ENCODE data around the gene FADS6. TPM values are rescaled to one million over a fixed set of nuclear protein-coding genes. Genes with fewer than 3 reads are reported as not detected.
"Not testable (repeated sequence)": the region's sequence is repeated elsewhere in the genome, so short reads cannot be mapped to it uniquely, and the experiment has no call there.

FADS6 gene
- total RNA-seq, 1 donor from 2014 or later = 0.19 TPM

DNA sequence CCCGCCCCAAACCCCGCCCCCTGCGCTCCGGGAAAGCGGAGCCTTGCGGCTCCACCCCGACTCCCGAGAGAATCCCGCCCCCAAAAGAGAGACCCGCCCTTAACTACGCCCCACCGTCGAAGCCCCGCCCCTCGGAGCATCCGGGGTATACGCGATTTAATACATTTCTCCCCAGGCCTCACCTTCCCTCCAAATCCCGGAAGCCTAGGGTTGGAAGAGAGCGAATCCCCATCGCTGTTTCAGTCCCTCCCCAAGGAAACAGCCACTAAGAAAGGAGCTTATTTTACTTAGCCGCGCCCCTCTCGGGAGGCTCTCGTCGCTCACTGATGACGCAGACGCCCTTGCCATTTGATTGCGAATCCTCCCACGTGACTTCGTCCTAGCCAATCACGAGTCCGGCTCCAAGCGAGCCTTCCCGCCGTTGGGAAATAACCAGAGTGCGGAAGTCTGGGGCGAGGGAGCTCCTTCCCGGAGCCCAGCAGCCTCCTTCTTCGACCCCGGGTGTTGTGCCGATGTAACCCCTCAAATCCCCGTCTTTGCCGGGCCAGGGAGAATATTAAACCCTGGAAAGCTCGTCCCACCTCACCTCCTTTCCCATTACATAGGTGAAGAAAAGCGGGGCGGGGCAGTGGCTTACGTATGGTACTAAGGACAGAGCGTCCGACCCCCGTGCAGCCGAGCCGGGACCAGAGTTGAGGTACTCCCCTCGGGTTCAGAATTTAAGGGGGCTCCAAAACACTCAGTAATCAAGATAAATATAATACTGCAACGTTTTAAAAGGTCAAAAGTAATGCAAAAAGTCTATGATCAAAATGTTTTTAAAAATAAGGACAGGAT, 20.2 kb downstream of the FADS6 start:
- DNase-seq (ENCODE audit: missing footprints) (peak; percentile 100), ATAC-seq (peak; percentile 95)
- intact Hi-C loops (cut with DNase I) = loop anchor here (5.0 kb wide), 1 partner anchor 96 kb away; the partner anchor contains the start of gene NAT9

DNA sequence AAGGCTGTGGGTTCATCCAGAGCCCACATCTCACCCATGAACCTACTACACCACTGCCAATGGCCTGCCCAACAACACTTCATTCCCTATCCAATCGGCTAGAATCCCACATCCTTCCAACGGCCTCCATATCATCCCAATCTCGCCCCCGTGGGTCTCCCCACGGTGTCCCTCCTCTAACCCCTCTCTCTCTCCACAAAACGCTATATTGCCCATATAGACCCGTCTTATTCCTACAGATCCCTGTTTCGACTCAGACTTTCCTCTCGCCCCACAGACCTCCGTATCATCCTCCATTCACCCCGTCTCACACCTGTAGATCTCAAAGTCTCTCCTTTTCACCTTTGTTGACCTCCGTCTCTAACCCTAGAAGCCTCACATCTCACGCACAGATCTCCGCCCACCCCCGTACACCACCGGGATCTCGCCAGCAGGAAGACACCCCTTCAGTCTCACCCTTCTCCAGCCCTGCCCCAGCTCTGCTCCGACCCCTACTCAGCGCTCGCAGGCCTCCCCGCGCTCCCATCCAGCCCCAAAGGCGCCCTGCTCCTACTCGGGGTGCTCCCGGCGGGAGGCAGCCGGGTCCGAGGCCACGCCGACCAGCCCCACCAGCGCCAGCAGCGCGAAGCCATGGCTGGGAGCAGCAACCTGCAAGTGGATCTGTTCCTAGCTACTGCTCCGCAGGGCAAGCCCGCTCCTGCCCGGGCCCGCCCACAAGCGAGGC, 21.0 kb downstream of the FADS6 start, which contains the start of gene FDXR:
TSS of gene FDXR (minus strand) at position 682 of the 724 bp plus-strand sequence. CDS start at position 632, 50 bp downstream.
- intact Hi-C loops (cut with DNase I) = loop anchor here (5.0 kb wide), 1 partner anchor 95 kb away; the partner anchor contains the start of gene NAT9
- DNase-seq (ENCODE audit: missing footprints) = no peak
- ATAC-seq = no peak

DNA sequence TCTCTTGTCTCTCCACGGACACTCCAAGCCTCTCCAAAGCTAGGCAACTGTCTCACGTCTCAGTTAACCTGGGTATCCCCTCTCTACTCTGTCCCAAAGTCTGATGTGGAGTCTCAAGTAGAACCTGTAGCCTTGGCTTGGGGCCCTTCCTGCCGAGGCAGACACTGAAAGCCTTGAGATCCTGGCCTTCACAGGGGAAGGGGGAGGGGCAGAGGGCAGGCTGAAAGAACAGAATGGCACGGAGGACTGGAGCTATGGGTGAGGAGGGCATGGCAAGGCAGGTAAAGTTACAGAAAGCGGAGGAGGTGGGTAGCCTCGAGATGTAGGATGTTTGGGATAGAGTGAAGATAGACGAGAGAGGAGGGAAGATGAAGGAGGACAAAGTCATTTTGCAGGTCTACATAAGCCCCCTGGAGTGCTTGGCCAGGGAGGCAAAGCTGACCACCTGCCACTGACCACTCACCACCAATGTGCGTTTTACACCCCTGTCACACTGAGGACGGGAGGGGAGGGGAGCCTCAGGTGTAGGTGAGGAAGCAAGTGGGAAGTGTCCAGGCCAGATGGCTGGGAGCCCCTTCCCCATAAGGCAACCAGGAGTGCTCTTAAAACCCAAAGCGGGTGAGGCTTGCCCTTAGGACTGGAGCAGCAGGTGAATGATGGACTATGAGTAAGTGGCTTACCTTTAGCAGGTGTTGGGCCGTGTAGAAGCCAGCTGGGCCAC, 21.9 kb downstream of the FADS6 start:
- intact Hi-C loops (cut with DNase I) = loop anchor here (5.0 kb wide), 1 partner anchor 94 kb away; the partner anchor contains the start of gene NAT9
- DNase-seq (ENCODE audit: missing footprints) (peak; percentile 31), ATAC-seq (no peak)

DNA sequence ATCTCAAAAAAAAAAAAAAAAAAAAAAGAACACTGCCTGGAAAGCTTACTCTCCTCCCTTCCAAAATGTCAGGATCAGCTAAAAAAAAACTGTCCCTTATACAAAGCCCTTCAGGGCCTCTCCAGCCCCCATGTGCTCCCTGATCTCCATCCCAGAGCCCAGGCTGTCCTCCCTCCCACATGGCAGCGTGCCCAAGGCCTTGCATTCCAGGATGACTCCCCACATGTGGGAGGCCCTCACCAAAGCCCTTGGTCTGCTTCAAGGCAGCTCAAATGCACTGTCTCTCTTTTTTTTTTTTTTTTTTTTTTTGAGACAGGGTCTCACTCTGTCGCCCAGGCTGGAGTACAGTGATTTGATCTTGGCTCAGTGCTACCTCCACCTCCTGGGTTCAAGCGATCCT, 22.9 kb downstream of the FADS6 start:
- DNase-seq (ENCODE audit: missing footprints) (peak; percentile 64), ATAC-seq (no peak)
- intact Hi-C loops (cut with DNase I) = loop anchor here (5.0 kb wide), 1 partner anchor 93 kb away; the partner anchor contains the start of gene NAT9

DNA sequence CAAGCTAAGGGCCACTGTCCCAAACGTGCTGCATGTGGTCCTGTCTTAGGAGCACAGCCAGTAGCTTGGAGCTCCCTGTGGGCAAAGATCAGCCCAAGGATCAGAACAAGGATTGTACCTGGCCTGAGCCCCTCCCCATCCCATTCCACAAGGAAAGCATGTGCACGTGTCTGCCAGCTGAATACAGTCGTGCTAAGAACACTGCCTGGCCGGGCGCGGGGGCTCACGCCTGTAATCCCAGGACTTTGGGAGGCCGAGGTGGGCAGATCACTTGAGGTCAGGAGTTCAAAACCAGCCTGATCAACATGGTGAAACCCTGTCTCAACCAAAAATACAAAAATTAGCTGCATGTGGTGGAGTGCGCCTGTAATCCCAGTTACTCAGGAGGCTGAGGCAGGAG, 23.4 kb downstream of the FADS6 start:
- intact Hi-C loops (cut with DNase I) = loop anchor here (5.0 kb wide), 1 partner anchor 93 kb away; the partner anchor contains the start of gene NAT9
- ATAC-seq = not testable (repeated sequence)

DNA sequence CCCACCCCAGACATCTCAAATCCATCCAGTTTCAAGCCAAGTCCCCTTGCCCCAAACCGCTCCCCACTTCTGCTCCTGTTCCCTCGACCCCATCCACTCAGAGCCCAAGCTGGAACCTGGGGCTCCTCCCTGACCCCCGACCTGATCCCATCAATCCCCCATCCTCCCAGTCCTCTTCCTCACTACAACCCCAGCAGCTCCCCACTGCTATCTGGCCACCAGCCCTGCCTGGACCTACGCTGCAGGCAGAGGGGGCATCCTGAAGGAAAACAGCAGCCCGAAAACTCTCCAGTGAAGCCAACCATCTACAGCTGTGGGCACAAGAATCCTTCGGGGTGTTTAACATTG, 24.6 kb downstream of the FADS6 start:
- ATAC-seq = no peak
- DNase-seq (ENCODE audit: missing footprints) = peak; percentile 3
- intact Hi-C loops (cut with DNase I) = no loop called here

More for the DNA sequence above, 23.4 kb downstream of the FADS6 start:
- DNase-seq (ENCODE audit: missing footprints) = not testable (repeated sequence)

DNA sequence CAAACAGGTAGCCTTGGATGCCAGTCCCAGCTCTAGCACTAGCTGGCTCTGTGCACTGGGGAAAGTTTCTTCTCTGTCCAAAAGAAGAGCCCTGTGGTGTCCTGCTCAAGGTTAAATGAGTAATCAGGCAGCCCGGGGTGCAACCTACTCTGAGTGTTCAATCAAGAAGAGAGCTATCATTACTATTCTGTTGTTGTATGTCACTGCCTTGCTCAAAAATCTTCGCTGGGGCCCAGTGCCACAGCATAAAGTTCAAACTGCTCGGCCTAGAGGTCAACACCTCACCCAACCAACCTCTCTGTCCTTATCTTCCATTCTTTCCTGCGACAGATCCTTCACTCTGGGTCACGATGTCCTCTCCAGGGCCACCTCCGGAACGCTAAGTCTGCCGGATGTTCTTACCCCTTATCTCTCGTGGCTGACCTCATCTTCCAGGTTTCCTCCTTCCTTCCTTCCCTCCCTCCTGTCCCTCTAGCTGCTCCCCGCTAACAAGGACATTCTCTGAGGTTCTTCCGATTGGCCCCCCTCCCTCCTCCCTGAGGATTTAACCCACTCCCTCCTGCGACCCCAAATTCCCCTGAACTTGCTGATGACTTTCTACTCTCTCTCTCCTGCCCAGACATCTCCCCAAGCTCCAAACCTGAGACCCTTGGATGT, 25.1 kb downstream of the FADS6 start:
- DNase-seq (ENCODE audit: missing footprints) (peak; percentile 27), ATAC-seq (no peak)
- intact Hi-C loops (cut with DNase I) = no loop called here

DNA sequence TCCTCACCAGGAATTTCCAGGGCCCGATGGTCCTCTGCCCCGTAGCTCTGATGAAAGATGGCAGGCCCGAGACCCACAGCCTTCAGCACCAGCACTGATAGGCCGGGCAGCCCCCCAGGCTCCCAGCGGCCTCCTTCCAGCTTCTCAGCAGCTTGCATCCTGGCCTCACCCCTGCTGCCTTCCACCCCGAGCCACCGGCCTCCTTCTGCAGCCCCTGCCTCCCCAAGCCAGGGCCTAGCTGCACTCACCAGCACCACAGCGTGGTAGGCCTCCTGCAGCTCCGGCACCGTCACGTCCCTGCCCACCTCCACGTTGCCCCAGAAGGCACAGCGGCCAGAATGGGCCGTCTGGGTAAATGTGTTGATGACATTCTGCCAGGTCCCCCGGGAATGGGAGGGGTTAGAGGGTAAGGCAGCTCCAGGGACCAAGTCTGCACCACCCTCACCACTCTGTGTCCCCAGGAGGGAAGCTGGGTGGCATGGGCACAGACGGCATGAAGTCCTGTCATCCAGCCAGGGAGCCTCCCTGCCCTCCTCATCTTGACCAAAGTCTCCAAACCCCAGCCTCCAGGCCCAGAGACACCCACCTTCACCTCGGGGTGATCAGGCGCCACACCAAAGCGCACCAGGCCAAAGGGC, 27.1 kb downstream of the FADS6 start:
- intact Hi-C loops (cut with DNase I) = no loop called here
- DNase-seq (ENCODE audit: missing footprints) = peak; percentile 50
- ATAC-seq = no peak

DNA sequence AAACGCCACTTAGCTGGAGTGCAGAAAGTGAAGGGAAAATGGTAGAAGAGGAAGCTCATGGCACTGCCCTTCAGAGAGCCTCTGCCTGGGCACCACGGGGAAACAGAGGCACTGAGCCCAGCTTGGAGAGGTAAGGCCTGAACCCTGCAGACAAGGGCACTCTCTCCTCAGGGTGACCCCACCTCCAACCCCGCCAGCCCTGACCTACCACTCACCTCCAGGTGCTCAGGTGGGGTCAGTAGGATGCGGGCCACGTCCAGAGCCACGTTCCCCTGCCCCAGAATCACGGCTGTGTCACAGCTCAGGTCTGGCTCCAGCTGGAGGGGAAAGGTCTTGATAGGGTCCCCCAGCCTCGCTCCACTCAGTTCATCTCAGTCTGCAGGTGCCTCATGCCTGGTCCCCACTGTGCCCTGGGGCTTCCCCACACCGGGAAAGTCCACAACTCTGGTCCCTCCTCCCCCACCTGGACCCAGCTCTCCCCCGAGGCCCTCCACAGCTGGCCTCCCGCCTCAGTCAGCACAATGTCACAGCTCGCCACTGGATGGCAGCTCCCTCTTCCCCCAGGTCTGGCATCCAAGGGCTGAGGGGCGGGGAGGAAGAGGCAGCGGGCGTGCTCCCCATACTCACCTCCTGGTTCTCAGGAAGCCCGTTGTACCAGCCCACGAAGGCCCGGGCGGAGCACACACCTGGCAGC, 27.8 kb downstream of the FADS6 start:
- intact Hi-C loops (cut with DNase I) = loop anchor here (1.0 kb wide), 1 partner anchor 74 kb away; no protein-coding TSS in a partner anchor
- DNase-seq (ENCODE audit: missing footprints) = peak; percentile 40
- no peak for ATAC-seq

DNA sequence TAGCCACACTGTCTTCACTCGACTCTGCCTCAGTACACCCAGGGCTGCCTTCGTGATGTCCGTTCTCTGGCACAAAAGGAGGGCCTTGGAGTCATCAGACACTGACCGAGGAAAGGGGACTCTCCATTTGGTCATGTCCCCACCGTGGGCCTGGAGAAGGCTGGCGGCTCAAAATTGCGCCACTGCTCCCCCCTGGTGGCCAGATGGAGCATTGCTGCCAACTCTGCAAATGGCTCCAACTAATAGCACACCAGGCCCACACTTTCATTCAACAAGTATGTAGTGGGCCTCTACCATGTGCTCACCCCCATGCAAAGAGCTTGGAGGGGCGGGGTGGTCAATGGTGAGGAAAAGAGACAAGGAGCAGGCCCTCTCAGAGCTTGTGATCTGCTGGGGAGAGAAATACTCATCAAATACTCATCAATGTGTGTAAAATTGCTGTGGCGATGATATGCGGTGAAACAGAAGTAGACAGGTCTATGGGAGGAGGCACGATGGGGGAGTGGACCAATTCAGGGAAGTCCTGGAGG, 28.5 kb downstream of the FADS6 start:
- intact Hi-C loops (cut with DNase I) = loop anchor here (1.0 to 5.0 kb wide), 2 partner anchors 74 to 208 kb away; no protein-coding TSS in a partner anchor
- ATAC-seq (peak; percentile 52), DNase-seq (ENCODE audit: missing footprints) (peak; percentile 85)

DNA sequence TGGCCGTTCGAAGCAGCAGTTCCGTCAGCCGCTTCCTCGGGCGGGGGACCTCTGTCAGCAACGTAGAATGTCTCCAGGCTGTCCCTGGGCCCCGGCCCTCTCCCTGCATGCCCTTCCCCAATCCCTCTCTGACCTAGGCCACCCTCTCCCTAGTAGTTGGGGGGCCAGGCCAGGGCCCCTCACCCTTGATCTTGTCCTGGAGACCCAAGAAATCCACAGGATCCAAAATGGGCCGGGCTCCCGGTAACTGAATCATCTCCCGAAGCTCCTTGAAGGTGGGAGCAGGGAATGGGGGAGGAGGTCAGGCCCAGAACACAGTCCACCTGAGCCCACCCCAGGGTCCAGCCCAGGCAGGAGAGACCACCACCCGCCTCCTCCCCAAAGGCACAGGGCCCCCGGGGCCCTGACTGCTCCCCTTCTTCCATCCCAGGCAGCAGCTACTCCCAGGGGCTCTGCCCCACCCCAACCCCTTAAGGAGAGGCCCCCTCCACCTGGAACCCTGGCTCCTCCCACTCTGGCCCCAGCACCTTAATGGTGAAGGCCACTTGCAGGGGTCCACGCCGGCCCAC, 29.1 kb downstream of the FADS6 start:
- no peak for ATAC-seq
- intact Hi-C loops (cut with DNase I) = loop anchor here (5.0 kb wide), 1 partner anchor 207 kb away; no protein-coding TSS in a partner anchor
- DNase-seq (ENCODE audit: missing footprints) = peak; percentile 66

DNA sequence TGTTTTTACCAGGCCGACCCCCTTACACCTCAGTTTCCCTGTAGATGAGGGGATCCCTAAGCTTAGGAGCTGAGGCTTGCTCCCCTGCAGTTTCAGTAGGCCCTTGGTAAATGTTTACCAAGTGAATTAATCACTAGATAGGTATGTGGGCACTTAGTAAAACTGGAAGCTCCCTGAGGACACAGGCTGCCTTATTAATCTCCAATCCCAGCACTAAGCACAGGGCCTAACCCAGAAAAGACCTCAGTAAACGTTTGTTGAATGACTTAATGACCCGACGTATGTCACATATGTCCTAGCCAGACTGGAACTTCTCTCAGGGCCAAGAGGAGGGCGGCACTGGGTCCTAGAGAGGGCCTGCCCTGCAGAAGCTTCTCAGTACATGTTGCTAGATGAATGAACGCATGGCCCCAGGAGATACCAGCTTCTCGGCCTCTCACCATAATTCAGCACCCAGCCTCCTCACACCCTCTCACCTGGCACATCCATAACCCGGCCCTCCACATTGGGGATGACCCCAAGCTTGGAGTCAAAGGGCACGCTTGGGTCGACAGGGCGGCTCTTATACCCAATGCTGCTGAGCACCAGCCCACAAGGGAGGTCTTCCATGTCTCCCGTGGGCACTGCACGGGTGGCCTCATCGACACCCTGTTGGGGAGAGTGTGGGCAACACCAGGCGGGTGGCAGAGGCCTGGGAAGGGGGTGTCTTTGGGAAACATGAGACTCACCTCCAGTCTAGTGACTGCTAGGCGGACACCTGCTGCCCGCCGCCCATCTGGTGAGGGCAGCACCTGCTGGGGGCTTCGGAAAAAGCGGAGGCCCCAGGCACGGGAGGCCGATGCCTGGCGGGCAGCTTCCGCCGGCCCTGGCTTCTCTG, 29.8 kb downstream of the FADS6 start:
- ATAC-seq (no peak), DNase-seq (ENCODE audit: missing footprints) (no peak)
- intact Hi-C loops (cut with DNase I) = loop anchor here (2.0 to 5.0 kb wide), 3 partner anchors 21 to 206 kb away; no protein-coding TSS in a partner anchor

DNA sequence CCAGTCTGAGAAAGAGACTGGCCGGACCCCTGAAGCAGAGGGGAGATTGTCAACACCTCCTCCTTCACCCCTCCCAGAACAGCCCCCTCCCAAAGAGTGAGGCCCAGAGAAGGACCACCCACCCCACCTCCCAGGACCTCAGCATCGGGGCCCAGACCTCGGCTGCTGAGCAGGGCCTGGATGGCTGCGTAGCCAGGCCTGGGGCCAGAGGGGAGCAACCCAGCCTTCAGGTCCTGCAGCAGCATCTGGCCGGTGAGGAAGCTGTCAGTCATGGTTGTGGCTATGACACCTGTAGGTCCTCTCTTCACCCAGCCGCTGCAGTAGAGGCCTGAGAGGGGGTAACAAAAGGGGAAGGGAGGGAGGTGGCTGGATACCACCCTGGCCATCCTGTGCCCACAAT, 30.5 kb downstream of the FADS6 start:
- no peak for DNase-seq (ENCODE audit: missing footprints)
- intact Hi-C loops (cut with DNase I) = loop anchor here (2.0 to 5.0 kb wide), 3 partner anchors 20 to 206 kb away; no protein-coding TSS in a partner anchor

DNA sequence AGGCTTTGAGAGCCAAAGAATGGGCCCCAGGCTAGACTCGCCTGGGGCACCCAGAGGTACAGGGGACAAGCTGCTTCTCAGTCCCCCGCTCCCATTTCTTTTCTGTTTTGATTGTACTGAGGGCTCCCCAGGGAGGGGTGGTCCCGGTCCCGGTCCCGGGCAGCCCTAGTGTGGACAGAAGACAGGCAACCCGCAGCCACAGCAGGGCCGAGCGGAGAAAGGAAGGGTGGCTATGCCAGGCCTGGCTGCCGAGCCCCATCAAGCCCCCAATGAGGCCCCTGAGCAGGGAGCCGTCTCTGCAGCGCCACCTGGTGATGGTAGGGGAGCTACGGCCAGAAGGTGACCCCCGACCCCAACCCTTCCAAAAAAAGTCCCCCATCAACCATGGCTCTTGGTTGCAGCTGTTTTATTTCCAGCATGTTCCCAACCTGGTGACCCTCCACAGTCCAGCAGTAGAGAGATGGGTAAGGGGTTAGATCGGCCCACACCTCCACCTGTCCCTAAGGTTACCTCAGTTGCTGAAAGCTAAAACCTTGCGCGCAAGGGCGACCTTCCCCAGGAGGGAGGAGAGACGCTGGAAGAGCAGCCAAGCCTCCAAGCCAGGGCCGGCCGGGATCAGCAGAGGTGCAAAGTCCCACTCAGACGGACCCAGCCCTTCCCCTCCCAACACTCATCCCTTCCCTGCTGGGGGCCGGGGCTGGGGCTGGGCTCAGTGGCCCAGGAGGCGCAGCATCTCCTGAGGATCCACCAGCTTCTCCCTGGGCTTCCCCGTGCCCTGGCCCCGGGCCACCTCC, 31.1 kb downstream of the FADS6 start:
- ATAC-seq = peak; percentile 71
- DNase-seq (ENCODE audit: missing footprints) = peak; percentile 86
- intact Hi-C loops (cut with DNase I) = loop anchor here (2.0 to 5.0 kb wide), 3 partner anchors 20 to 205 kb away; no protein-coding TSS in a partner anchor

More for the DNA sequence above, 30.5 kb downstream of the FADS6 start:
- ATAC-seq = no peak

All from Right ventricle myocardium inferior (tissue), 1 donor.